SU-DHL-6 (cell line): ENCODE measurements around the gene ESRRA.

ENCODE experiments used
- H2AFZ ChIP-seq: fragments of 200-600 bp; sonication (generic); 2 replicates; pipeline ENCODE4 v1.6.1; 2014; ENCODE audit warnings: low read depth, mild to moderate bottlenecking, moderate library complexity, mixed read lengths, antibody characterized with exemption, low read length; ENCODE audit not compliant: severe bottlenecking
- H3F3A ChIP-seq: fragments of 200-600 bp; shearing (Covaris generic); 2 replicates; pipeline ENCODE4 v1.6.0; 2016; ENCODE audit warnings: antibody characterized with exemption, mild to moderate bottlenecking; ENCODE audit not compliant: insufficient read depth
- H3K27ac ChIP-seq: fragments of 200-600 bp; sonication (generic); 2 replicates; pipeline ENCODE4 v1.5.1; 2016; ENCODE audit warnings: low read depth, mild to moderate bottlenecking, low read length, moderate library complexity, mixed read lengths
- H3K27me3 ChIP-seq: fragments of 200-600 bp; sonication (generic), shearing (Covaris generic); 2 replicates; pipeline ENCODE4 v1.6.0; 2014; ENCODE audit warnings: mild to moderate bottlenecking, low read length
- H3K36me3 ChIP-seq: fragments of 200-600 bp; sonication (generic); 2 replicates; pipeline ENCODE4 v1.6.1; 2014; ENCODE audit warnings: mild to moderate bottlenecking, low read length, mixed read lengths
- H3K4me2 ChIP-seq: fragments of 300-600, 200-600 bp; shearing (Covaris generic), sonication (generic); 2 replicates; pipeline ENCODE4 v1.6.0; 2014; ENCODE audit warnings: low read length, low read depth, mild to moderate bottlenecking; ENCODE audit not compliant: poor library complexity, severe bottlenecking
- H3K4me3 ChIP-seq: fragments of 200-600 bp; sonication (generic); 2 replicates; pipeline ENCODE4 v1.5.1; 2014; ENCODE audit warnings: antibody characterized with exemption, low read length, mild to moderate bottlenecking, mixed read lengths; ENCODE audit not compliant: insufficient read depth, poor library complexity, severe bottlenecking
- H3K79me2 ChIP-seq: fragments of 200-600 bp; sonication (generic); 2 replicates; pipeline ENCODE4 v1.6.1; 2014; ENCODE audit warnings: mild to moderate bottlenecking, low read length, moderate library complexity; ENCODE audit not compliant: insufficient read depth
- H3K9ac ChIP-seq: fragments of 200-600 bp; sonication (generic); 2 replicates; pipeline ENCODE4 v1.7.0; 2014; ENCODE audit warnings: mild to moderate bottlenecking, low read length
- H3K9me2 ChIP-seq: fragments of 200-600 bp; sonication (generic); replicated peaks from 2 replicates; pipeline ENCODE4 v1.6.1; 2014; ENCODE audit warnings: low read length; ENCODE audit not compliant: insufficient read depth
- H3K9me3 ChIP-seq: fragments of 200-600 bp; sonication (generic); 2 replicates; pipeline ENCODE4 v1.6.1; 2014; ENCODE audit warnings: low read length, mixed read lengths; ENCODE audit not compliant: insufficient read depth
- H4K20me1 ChIP-seq: fragments of 200-600 bp; sonication (generic); 2 replicates; pipeline ENCODE4 v1.6.1; 2014; ENCODE audit warnings: low read depth, mild to moderate bottlenecking, antibody characterized with exemption, low read length, moderate library complexity, mixed read lengths
- EZH2phosphoT487 ChIP-seq: fragments of 200-600 bp; sonication (generic), shearing (Covaris generic); conservative IDR thresholded peaks from 2 replicates; pipeline ENCODE4 v1.6.1; 2018; ENCODE audit warnings: mild to moderate bottlenecking, antibody characterized with exemption, low read length, moderate library complexity, mixed read lengths
- TF ChIP-seq, protein P1 (sequence below): fragments of 200-600 bp; sonication (generic); IDR thresholded peaks from one replicate; pipeline ENCODE4 v1.5.1; 2017; ENCODE audit warnings: antibody characterized with exemption, mild to moderate bottlenecking, low read length, moderate library complexity; ENCODE audit not compliant: insufficient read depth, poor library complexity, severe bottlenecking

Gene ESRRA

DNA sequence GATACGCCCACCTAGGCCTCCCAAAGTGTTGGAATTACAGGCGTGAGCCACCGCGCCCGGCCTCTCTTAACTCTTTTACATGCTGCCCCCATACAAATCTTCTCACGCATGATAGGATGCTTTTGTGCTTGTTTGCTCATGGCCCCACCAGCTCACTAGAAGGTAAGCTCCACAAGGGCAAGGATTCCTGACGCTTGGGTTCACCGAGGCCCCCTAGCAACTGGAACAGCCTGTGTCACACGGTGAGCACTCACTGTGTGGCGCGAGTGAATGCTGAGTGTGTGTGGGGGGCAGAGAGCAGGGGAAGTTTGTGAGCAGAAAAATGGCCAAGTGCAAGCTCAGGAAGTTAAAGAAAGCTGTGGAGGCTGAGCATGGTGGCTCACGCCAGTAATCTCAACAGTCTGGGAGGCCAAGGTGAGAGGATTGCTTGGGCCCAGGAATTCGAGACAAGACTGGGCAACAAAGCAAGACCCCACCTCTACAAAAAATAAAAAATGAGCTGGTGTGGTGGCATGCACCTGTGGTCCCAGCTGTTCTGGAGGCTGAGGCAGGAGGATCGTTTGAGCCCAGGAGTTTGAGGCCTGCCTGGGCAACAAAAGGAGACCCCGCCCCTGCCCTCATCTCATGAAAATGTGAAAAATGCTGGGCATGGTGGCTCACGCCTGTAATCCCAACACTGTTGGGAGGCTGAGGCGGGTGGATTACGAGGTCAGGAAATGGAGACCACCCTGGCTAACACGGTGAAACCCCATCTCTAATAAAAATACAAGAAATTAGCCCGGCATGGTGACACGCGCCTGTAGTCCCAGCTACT is 23.2 kb upstream of the ESRRA start:
- no peak overlapping the region for H3K9ac ChIP-seq

DNA sequence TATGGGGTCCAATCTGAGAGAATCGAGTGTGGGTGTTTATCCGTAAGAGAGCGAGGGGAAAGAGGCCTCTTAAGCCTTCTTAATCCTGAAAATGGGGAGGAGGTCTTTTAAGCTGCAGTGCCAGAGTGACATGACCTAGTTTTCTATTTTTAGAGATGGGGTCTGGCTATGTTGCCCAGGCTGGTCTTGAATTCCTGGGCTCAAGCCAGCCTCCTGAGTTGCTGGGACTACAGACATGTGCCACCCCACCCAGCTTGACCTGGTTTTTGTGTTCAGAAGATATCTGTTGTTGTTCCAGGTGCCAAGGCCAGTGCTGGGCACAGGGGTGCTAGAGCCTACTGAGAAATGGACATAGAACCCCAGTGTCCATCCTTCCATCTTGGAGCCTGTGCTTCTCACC is 22.2 kb upstream of the ESRRA start:
- Histone ChIP-seq H2AFZ (no peak overlapping the region), H3K9me3 (no peaks in the 10 kb centered on the region), H4K20me1 (no peaks in the 10 kb centered on the region), H3K36me3 (no peaks in the 10 kb centered on the region), H3F3A (peaks cover 4% of the 10 kb centered on the region; the same call in 1 of the 2 replicates), H3K79me2 (0 out of 2 replicates have a peak, but pooled peaks cover 4% of the 10 kb centered on the region), H3K27ac (no peak overlapping the region), H3K27me3 (no peaks in the 10 kb centered on the region), H3K4me2 (peak overlapping the region; percentile 99), H3K9me2 (no peaks in the 10 kb centered on the region), H3K9ac (0 out of 2 replicates have a peak overlapping the region, but pooled peaks have one; percentile 95), H3K4me3 (no peak overlapping the region)
- TF ChIP-seq, protein P1, sequence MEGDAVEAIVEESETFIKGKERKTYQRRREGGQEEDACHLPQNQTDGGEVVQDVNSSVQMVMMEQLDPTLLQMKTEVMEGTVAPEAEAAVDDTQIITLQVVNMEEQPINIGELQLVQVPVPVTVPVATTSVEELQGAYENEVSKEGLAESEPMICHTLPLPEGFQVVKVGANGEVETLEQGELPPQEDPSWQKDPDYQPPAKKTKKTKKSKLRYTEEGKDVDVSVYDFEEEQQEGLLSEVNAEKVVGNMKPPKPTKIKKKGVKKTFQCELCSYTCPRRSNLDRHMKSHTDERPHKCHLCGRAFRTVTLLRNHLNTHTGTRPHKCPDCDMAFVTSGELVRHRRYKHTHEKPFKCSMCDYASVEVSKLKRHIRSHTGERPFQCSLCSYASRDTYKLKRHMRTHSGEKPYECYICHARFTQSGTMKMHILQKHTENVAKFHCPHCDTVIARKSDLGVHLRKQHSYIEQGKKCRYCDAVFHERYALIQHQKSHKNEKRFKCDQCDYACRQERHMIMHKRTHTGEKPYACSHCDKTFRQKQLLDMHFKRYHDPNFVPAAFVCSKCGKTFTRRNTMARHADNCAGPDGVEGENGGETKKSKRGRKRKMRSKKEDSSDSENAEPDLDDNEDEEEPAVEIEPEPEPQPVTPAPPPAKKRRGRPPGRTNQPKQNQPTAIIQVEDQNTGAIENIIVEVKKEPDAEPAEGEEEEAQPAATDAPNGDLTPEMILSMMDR = no peak
- no peak for TF ChIP-seq EZH2phosphoT487

More for the DNA sequence above, 23.2 kb upstream of the ESRRA start:
- H3K79me2 ChIP-seq = 0 out of 2 replicates have a peak, but pooled peaks cover 4% of the 10 kb centered on the region
- no peaks in the 10 kb centered on the region for H3K9me2 ChIP-seq
- H3F3A ChIP-seq = peaks cover 4% of the 10 kb centered on the region; the same call in 1 of the 2 replicates
- H3K4me2 ChIP-seq = no peak overlapping the region
- no peak overlapping the region for H3K27ac ChIP-seq
- H4K20me1 ChIP-seq = no peaks in the 10 kb centered on the region
- H2AFZ ChIP-seq = no peak overlapping the region
- no peaks in the 10 kb centered on the region for H3K36me3 ChIP-seq
- H3K27me3 ChIP-seq = no peaks in the 10 kb centered on the region
- no peak for TF ChIP-seq EZH2phosphoT487
- TF ChIP-seq, protein P1 = no peak
- H3K9me3 ChIP-seq = no peaks in the 10 kb centered on the region
- no peak overlapping the region for H3K4me3 ChIP-seq

DNA sequence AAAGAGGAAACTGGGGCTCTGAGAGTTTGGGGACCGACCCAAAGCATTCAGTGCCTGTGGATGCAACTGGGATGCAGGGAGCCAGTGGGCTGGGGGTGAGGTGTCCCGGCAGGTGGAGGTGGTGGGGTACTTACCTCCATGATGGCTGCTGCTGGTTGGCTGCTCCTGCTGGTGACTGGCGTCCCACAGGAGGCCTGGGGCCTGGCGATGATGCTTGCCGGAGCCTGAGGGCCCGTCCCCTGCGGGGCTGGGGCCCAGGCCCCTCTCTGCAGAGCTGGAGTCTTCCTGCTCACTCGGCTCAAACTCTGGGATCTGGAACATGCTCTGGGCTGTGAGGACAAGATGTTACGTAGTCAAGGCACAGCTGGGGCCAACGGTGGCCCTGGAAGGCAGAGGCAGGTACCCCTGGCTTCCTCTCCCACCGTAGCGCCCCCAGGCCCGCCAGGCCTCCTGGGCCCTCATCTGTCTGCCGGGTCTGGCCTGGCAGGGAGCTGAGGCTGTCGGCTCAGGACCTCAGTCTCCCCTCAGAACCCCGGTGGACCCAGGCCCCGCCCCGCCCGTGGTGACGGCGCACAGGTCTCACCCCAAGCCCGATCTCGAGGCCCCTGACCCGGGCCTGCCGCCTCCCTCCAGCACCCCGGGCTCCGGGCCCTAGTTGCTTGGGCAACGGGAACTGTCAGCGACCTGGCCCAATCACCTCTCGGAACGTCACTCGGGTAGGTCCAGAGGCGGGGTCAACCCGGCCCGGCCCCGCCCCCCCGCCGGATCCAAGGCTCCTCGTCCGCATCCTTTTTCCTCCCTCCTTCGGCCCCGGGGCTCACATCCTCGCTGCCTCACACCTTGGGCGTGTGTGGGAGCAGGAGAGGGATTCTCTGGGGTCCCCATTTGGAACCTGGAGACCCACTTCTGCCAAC is 21.0 kb upstream of the ESRRA start, which contains the start of gene BAD:
Gene BAD, minus strand, starts transcription at position 618 of the 914 bp plus-strand sequence. Its CDS starts 297 bp downstream, at position 321.
- H3K4me3 ChIP-seq = peak within 1 kb of the TSS; percentile 84
- TF ChIP-seq, protein P1 = no peak
- TF ChIP-seq EZH2phosphoT487 = no peak
- peak within 1 kb of the TSS; percentile 95 for H3K9ac ChIP-seq
- peaks cover 4% of the 10 kb centered on the region; the same call in 1 of the 2 replicates for H3F3A ChIP-seq
- H4K20me1 ChIP-seq = no peaks in the 10 kb centered on the region
- no peaks in the 10 kb centered on the region for H3K27me3 ChIP-seq
- H3K9me3 ChIP-seq = no peaks in the 10 kb centered on the region
- peak within 1 kb of the TSS; percentile 88 for H2AFZ ChIP-seq
- H3K36me3 ChIP-seq = no peaks in the 10 kb centered on the region
- H3K9me2 ChIP-seq = no peaks in the 10 kb centered on the region
- peak within 1 kb of the TSS; percentile 92 for H3K27ac ChIP-seq
- H3K79me2 ChIP-seq = 0 out of 2 replicates have a peak, but pooled peaks cover 4% of the 10 kb centered on the region
- peak within 1 kb of the TSS; percentile 99 for H3K4me2 ChIP-seq
